ENCODE measurements around the gene PELI2.

The PELI2 gene

GRCh38 chr14:56216626-56217379, 98.6 kb downstream of the PELI2 start:
- Histone ChIP-seq H3K27ac (ENCODE audit: low read depth, low read length) (no peak overlapping the region), H3K79me2 (ENCODE audit: control insufficient read depth, insufficient read depth, low read length, unreplicated experiment) (no peaks in the 10 kb centered on the region), H2AFZ (ENCODE audit: low read length, unreplicated experiment) (no peak overlapping the region), H3K36me3 (ENCODE audit: insufficient read depth, low read length) (no peaks in the 10 kb centered on the region), H3K4me1 (ENCODE audit: control insufficient read depth, insufficient read depth, low read length, unreplicated experiment) (peaks cover 5% of the 10 kb centered on the region), H3K27me3 (ENCODE audit: insufficient read depth, low read length) (no peaks in the 10 kb centered on the region), H3K4me3 (ENCODE audit: low read depth, low read length) (no peak overlapping the region)

DNA sequence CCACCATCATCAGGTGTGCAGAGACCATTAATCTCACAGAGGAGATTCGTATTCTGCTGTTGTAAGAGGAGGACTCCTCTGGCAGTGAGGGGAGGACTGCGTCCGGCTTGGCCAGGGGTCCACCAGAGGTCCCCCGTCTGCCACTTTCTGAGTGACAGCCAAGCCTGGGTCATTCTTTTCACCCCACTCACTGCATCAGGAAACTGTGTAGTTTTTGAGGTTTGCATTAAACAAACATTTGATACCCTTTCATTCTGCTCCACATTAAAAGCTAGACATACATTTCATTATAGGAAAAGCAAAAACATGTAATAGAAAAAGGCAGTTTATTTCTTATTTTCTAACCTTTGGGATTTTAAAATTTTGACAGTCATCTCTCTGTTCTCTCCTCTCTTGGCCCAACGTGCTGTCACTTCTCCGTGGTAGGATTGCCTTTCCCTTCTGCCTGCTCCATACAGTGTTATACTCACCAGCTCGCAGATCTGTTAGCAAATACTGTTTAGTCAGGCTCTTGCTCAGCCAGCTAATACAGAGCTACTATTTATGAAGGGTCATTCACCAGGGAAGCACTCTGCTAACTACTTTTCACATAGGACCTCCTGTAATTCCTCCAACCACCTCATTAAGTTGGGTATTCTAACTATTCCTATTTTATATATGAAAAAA, 99.3 kb downstream of the PELI2 start:
- no peaks in the 10 kb centered on the region for H3K27me3 ChIP-seq (ENCODE audit: insufficient read depth, low read length)
- no peak overlapping the region for H3K27ac ChIP-seq (ENCODE audit: low read depth, low read length)
- H3K36me3 ChIP-seq (ENCODE audit: insufficient read depth, low read length), result no peaks in the 10 kb centered on the region
- H3K79me2 ChIP-seq (ENCODE audit: control insufficient read depth, insufficient read depth, low read length, unreplicated experiment), result no peaks in the 10 kb centered on the region
- peaks cover 5% of the 10 kb centered on the region for H3K4me1 ChIP-seq (ENCODE audit: control insufficient read depth, insufficient read depth, low read length, unreplicated experiment)
- no peak overlapping the region for H3K4me3 ChIP-seq (ENCODE audit: low read depth, low read length)
- H2AFZ ChIP-seq (ENCODE audit: low read length, unreplicated experiment), result no peak overlapping the region

GRCh38 chr14:56219666-56220413, 101.6 kb downstream of the PELI2 start:
- Histone ChIP-seq H3K4me1 (ENCODE audit: control insufficient read depth, insufficient read depth, low read length, unreplicated experiment) (peaks cover 5% of the 10 kb centered on the region), H2AFZ (ENCODE audit: low read length, unreplicated experiment) (no peak overlapping the region), H3K79me2 (ENCODE audit: control insufficient read depth, insufficient read depth, low read length, unreplicated experiment) (no peaks in the 10 kb centered on the region), H3K4me3 (ENCODE audit: low read depth, low read length) (no peak overlapping the region), H3K27ac (ENCODE audit: low read depth, low read length) (no peak overlapping the region), H3K27me3 (ENCODE audit: insufficient read depth, low read length) (no peaks in the 10 kb centered on the region), H3K36me3 (ENCODE audit: insufficient read depth, low read length) (no peaks in the 10 kb centered on the region)

DNA sequence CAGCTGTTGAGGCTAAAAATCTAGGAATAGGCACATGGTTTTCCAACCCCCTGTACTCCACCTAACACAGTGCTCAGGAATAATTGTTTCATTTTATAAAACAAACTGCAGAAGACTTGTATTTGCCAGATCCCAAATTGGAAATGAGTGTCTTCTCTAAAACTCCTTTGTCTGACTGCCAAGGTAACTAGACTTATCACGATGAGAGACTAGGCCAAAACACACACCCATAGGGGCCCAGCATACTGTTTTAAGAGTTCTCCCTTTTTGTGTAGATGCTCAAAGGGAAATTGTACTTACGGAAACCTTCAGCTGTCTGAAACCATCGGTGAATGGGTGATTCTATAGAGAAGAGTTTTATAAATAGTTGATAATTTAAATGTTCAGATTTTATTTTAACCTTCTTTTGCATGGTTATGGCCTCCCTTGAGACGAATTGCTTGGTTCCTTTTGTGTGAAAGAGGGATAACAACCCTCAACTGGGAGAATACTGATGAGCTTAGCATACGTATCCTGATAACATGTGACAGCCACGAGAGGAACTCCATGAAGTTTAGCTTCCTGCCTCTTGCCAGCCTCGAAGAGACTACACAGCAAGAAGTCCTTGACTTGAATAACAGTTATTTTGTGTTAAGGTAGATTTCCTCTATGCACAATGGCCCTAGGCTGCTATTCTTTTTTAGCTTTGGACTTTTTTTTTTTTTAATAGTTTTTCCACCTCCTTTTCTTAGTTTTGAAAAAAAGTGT, 103.3 kb downstream of the PELI2 start:
- no peak overlapping the region for H3K27ac ChIP-seq (ENCODE audit: low read depth, low read length)
- peaks cover 5% of the 10 kb centered on the region for H3K4me1 ChIP-seq (ENCODE audit: control insufficient read depth, insufficient read depth, low read length, unreplicated experiment)
- no peaks in the 10 kb centered on the region for H3K79me2 ChIP-seq (ENCODE audit: control insufficient read depth, insufficient read depth, low read length, unreplicated experiment)
- H3K36me3 ChIP-seq (ENCODE audit: insufficient read depth, low read length), result no peaks in the 10 kb centered on the region
- H3K27me3 ChIP-seq (ENCODE audit: insufficient read depth, low read length), result no peaks in the 10 kb centered on the region
- H2AFZ ChIP-seq (ENCODE audit: low read length, unreplicated experiment), result no peak overlapping the region
- H3K4me3 ChIP-seq (ENCODE audit: low read depth, low read length), result no peak overlapping the region

DNA sequence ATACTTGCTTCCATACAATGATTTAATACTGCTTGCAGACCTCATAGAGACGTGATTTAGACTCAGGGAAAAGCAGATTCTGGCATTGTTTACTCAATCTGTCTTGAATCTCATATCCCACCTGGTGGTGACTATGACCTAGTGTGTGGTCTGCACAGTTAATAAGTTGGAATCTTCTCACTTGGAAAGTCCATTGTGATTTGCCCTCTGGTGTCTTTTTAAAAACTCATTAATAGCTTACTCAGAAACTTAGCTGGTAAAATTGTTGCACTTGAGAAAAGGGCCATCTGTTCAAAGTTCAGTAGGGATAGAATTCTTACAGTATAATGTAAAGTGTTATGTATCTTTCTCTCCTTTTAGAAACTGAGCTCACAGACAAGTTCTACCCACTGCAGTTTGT, 106.0 kb downstream of the PELI2 start:
- Histone ChIP-seq H3K36me3 (ENCODE audit: insufficient read depth, low read length) (no peaks in the 10 kb centered on the region), H2AFZ (ENCODE audit: low read length, unreplicated experiment) (no peak overlapping the region), H3K4me3 (ENCODE audit: low read depth, low read length) (no peak overlapping the region), H3K27me3 (ENCODE audit: insufficient read depth, low read length) (no peaks in the 10 kb centered on the region), H3K4me1 (ENCODE audit: control insufficient read depth, insufficient read depth, low read length, unreplicated experiment) (no peaks in the 10 kb centered on the region), H3K79me2 (ENCODE audit: control insufficient read depth, insufficient read depth, low read length, unreplicated experiment) (no peaks in the 10 kb centered on the region), H3K27ac (ENCODE audit: low read depth, low read length) (no peak overlapping the region)

DNA sequence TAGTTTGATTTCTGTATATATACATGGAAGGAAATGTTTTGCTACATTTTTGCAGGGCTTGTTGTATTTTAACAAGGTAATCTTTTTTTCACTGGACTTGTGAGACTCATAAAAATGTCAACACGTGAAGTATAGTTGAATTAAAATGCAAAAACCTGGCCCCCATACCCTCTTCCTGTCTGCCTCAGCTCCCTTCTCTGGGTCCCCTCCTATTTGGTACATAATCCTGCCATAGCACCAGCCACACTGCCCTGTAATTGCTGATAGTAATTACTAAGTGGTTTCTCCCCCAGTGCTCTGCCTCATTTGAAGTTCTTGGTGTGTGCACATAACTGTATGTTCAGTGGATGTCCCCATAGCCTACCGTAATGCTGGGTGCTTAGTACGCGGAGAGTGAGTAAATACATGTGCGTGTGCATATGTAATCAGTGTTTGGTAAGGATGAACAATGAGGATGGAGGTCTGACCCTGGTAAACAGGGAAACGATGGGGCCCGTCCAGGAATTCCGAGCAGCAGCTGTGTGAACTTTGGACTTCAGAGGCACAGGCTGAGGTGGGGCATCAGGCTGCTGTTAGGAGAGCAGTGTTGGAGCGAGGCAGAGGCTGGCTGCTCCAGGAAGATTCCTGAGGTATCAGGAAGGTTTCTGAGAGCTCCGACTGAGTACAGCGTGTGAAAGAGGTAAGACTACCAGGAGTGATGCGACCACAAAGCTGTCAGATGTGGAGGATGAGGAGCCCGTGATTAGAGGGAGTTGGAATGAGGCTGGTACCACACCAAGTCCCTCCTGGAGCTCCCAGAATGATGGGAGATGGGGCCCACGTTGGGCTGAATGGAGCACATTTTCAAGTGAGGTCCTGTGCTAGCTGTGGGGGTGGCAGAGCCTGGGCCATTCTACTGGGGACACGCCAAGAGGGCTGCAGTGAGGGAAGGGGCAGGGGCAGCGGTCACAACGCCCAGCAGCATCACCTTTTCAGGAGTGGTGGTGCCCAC, 106.8 kb downstream of the PELI2 start:
- Histone ChIP-seq H3K36me3 (ENCODE audit: insufficient read depth, low read length) (no peaks in the 10 kb centered on the region), H3K4me1 (ENCODE audit: control insufficient read depth, insufficient read depth, low read length, unreplicated experiment) (no peaks in the 10 kb centered on the region), H2AFZ (ENCODE audit: low read length, unreplicated experiment) (no peak overlapping the region), H3K27me3 (ENCODE audit: insufficient read depth, low read length) (no peaks in the 10 kb centered on the region), H3K79me2 (ENCODE audit: control insufficient read depth, insufficient read depth, low read length, unreplicated experiment) (no peaks in the 10 kb centered on the region), H3K4me3 (ENCODE audit: low read depth, low read length) (no peak overlapping the region), H3K27ac (ENCODE audit: low read depth, low read length) (no peak overlapping the region)

GRCh38 chr14:56235388-56235787, 117.2 kb downstream of the PELI2 start:
- H3K79me2 ChIP-seq (ENCODE audit: control insufficient read depth, insufficient read depth, low read length, unreplicated experiment), result no peaks in the 10 kb centered on the region
- H3K27ac ChIP-seq (ENCODE audit: low read depth, low read length), result no peak overlapping the region
- no peak overlapping the region for H2AFZ ChIP-seq (ENCODE audit: low read length, unreplicated experiment)
- no peaks in the 10 kb centered on the region for H3K27me3 ChIP-seq (ENCODE audit: insufficient read depth, low read length)
- H3K4me1 ChIP-seq (ENCODE audit: control insufficient read depth, insufficient read depth, low read length, unreplicated experiment), result no peaks in the 10 kb centered on the region
- no peaks in the 10 kb centered on the region for H3K36me3 ChIP-seq (ENCODE audit: insufficient read depth, low read length)
- no peak overlapping the region for H3K4me3 ChIP-seq (ENCODE audit: low read depth, low read length)

DNA sequence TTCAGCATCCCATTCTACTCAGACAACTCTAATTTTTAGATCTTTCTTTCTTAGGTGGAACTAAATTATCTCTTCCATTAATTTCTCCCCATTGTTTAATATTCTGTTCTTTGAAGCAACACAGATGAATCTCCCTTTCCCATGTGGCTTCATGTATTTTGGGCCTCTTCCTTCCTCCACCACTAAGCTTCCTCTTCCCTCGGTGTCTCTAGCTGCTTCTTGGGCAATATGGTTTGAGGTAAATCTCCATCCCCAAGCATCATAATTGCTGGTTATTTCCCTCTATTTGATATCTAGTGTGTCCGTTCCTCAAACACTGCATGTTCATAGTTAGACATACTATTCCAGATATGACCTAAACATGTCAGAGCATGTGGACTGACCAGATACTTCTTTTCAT, 119.2 kb downstream of the PELI2 start:
- Histone ChIP-seq H3K79me2 (ENCODE audit: control insufficient read depth, insufficient read depth, low read length, unreplicated experiment) (no peaks in the 10 kb centered on the region), H3K4me3 (ENCODE audit: low read depth, low read length) (no peak overlapping the region), H3K36me3 (ENCODE audit: insufficient read depth, low read length) (no peaks in the 10 kb centered on the region), H2AFZ (ENCODE audit: low read length, unreplicated experiment) (no peak overlapping the region), H3K27me3 (ENCODE audit: insufficient read depth, low read length) (no peaks in the 10 kb centered on the region), H3K27ac (ENCODE audit: low read depth, low read length) (no peak overlapping the region), H3K4me1 (ENCODE audit: control insufficient read depth, insufficient read depth, low read length, unreplicated experiment) (peaks cover 12% of the 10 kb centered on the region)

- no peaks in the 10 kb centered on the region for H3K36me3 ChIP-seq (ENCODE audit: insufficient read depth, low read length)
- H3K79me2 ChIP-seq (ENCODE audit: control insufficient read depth, insufficient read depth, low read length, unreplicated experiment), result no peaks in the 10 kb centered on the region
- H3K27me3 ChIP-seq (ENCODE audit: insufficient read depth, low read length), result no peaks in the 10 kb centered on the region
- H3K4me1 ChIP-seq (ENCODE audit: control insufficient read depth, insufficient read depth, low read length, unreplicated experiment), result peaks cover 29% of the 10 kb centered on the region
- no peak overlapping the region for H3K27ac ChIP-seq (ENCODE audit: low read depth, low read length)
- H3K4me3 ChIP-seq (ENCODE audit: low read depth, low read length), result no peak overlapping the region
- no peak overlapping the region for H2AFZ ChIP-seq (ENCODE audit: low read length, unreplicated experiment)
Measured at GRCh38 chr14:56241461-56241860, 123.2 kb downstream of the PELI2 start.
